Gastrocnemius medialis (tissue), 4 donors: ENCODE data around the gene TXNDC11. TPM values are rescaled to one million over a fixed set of nuclear protein-coding genes. Genes with fewer than 3 reads are reported as not detected.

Experiments used
- ATAC-seq, 2 donors: fragments of 150-250 bp; one replicate each; pipeline ENCODE4 v1.9.1; 2016
- DNase-seq, 2 donors: peaks; one replicate each; pipeline ENCODE4 v3.0.0-alpha.2; 2019
- H3K27ac ChIP-seq, 4 donors: fragments of 200-600 bp; sonication (generic); 1 replicate in 1 of 4; 2 replicates in 3 of 4; pipeline ENCODE4 v1.5.1; 2016 to 2018; ENCODE audit warnings: mild to moderate bottlenecking in 2 of 4, moderate library complexity in 1 of 4
- H3K27me3 ChIP-seq, 3 donors: fragments of 200-600 bp; sonication (generic) in 2 of 3; 1 replicate in 1 of 3; 2 replicates in 2 of 3; pipeline versions ENCODE4 v1.5.1 to v1.6.0; 2016 to 2019; ENCODE audit warnings: mild to moderate bottlenecking in 1 of 3, moderate library complexity in 1 of 3
- H3K36me3 ChIP-seq, 2 donors: fragments of 200-600 bp; sonication (generic) in 1 of 2; one replicate each; pipeline ENCODE4 v1.5.1; 2017 to 2018
- H3K4me1 ChIP-seq, 2 donors: fragments of 200-600 bp; sonication (generic) in 1 of 2; one replicate each; pipeline ENCODE4 v1.5.1; 2016 to 2017; ENCODE audit warnings: mild to moderate bottlenecking in 2 of 2
- H3K4me3 ChIP-seq, 4 donors: fragments of 200-600 bp; sonication (generic) in 3 of 4; 1 replicate in 1 of 4; 2 replicates in 3 of 4; pipeline ENCODE4 v1.5.1; 2016 to 2019; ENCODE audit warnings: mild to moderate bottlenecking in 2 of 4
- H3K9me3 ChIP-seq, 3 donors: fragments of 200-600 bp; sonication (generic) in 2 of 3; 1 replicate in 1 of 3; 2 replicates in 2 of 3; pipeline ENCODE4 v1.5.1; 2016 to 2019
- CTCF ChIP-seq, 5 experiments: fragments of 450-650 bp in 3 of 5; fragments of 200-600 bp in 2 of 5; sonication (generic) in 2 of 5; IDR thresholded peaks in 4 of 5; conservative IDR thresholded peaks in 1 of 5; 1 replicate in 4 of 5; 2 replicates in 1 of 5; pipeline ENCODE4 v1.5.1; 2016 to 2019; ENCODE audit warnings: antibody characterized with exemption in 5 of 5, mild to moderate bottlenecking in 3 of 5, moderate library complexity in 3 of 5
- POLR2A ChIP-seq, 2 donors: fragments of 450-650 bp; IDR thresholded peaks; one replicate each; pipeline ENCODE4 v1.6.1; 2017; ENCODE audit warnings: antibody characterized with exemption in 2 of 2, mild to moderate bottlenecking in 2 of 2, moderate library complexity in 2 of 2
- in situ Hi-C, 4 donors: fragments of 200-750 bp; cut with MboI; loops; one replicate each; pipeline versions ENCODE4 v1.15.0 to v1.8.0; 2017; ENCODE audit warnings: low sequenced_read_pairs in 4 of 4
- intact Hi-C: fragments of 100-400 bp; cut with DNase I; formaldehyde crosslinking; loops from one replicate; pipeline ENCODE4 v1.15.1; 2023; ENCODE audit warnings: low total_unique reads
- total RNA-seq, 4 donors: library from RNA; depleted of rRNA; stranded (reverse); fragments of >200 nt; gene quantifications; one replicate each; pipeline versions ENCODE4 v1.1.0 to v1.2.3, GENCODE V29; 2016

The TXNDC11 gene
- total RNA-seq, 4 donors from 2014 or later = 35.2 to 64.5 (median 51.2) TPM

- TF ChIP-seq CTCF (IDR thresholded peaks at IDR 0.05 in 4 of 5, conservative IDR thresholded peaks at IDR 0.05 in 1 of 5) = no peak
- TF ChIP-seq POLR2A (IDR thresholded peaks at IDR 0.05) = no peak
- DNase-seq (no peak), ATAC-seq (no peak)
- in situ Hi-C loops = loop anchor here in 1 of 4 donors (25.0 kb wide), 1 partner anchor 746 kb away; no protein-coding TSS in a partner anchor
- H3K36me3 ChIP-seq = no peaks in the 10 kb centered on the region
- peak overlapping the region; percentile 89 to 95 (median 94) for H3K27ac ChIP-seq
- no peaks in the 10 kb centered on the region for H3K27me3 ChIP-seq
- intact Hi-C loops = no loop called here
- H3K9me3 ChIP-seq = no peaks in the 10 kb centered on the region
- peaks cover 61 to 76% of the 10 kb centered on the region in 2 donors for H3K4me1 ChIP-seq
- no peak overlapping the region for H3K4me3 ChIP-seq
Measured at GRCh38 chr16:11708421-11708820, 34.2 kb downstream of the TXNDC11 start.

GRCh38 chr16:11707679-11708197, 34.9 kb downstream of the TXNDC11 start:
- DNase-seq (no peak), ATAC-seq (no peak)
- Histone ChIP-seq H3K36me3 (no peaks in the 10 kb centered on the region), H3K9me3 (no peaks in the 10 kb centered on the region), H3K4me1 (peaks cover 61 to 74% of the 10 kb centered on the region in 2 donors), H3K27me3 (no peaks in the 10 kb centered on the region), H3K27ac (peak overlapping the region; percentile 89 to 95 (median 94)), H3K4me3 (no peak overlapping the region)
- intact Hi-C loops (loop anchor here (2.0 kb wide), 1 partner anchor 35 kb away; the partner anchor contains the start of gene TXNDC11), in situ Hi-C loops (loop anchor here in 1 of 4 donors (25.0 kb wide), 1 partner anchor 745 kb away; no protein-coding TSS in a partner anchor)
- TF ChIP-seq CTCF (IDR thresholded peaks at IDR 0.05 in 4 of 5, conservative IDR thresholded peaks at IDR 0.05 in 1 of 5) = no peak
- no peak for TF ChIP-seq POLR2A (IDR thresholded peaks at IDR 0.05)

- no peaks in the 10 kb centered on the region for H3K36me3 ChIP-seq
- no peaks in the 10 kb centered on the region for H3K27me3 ChIP-seq
- TF ChIP-seq POLR2A (IDR thresholded peaks at IDR 0.05) = peak; percentile 52 to 75
- TF ChIP-seq CTCF (IDR thresholded peaks at IDR 0.05 in 4 of 5, conservative IDR thresholded peaks at IDR 0.05 in 1 of 5) = no peak
- peaks cover 61 to 64% of the 10 kb centered on the region in 2 donors for H3K4me1 ChIP-seq
- no peaks in the 10 kb centered on the region for H3K9me3 ChIP-seq
- peak overlapping the region in 1 of 4 donors; percentile 1 for H3K4me3 ChIP-seq
- peak overlapping the region; percentile 89 to 95 (median 94) for H3K27ac ChIP-seq
- DNase-seq = peak; percentile 90 to 94
- in situ Hi-C loops = loop anchor here in 1 of 4 donors (25.0 kb wide), 1 partner anchor 744 kb away; no protein-coding TSS in a partner anchor
- intact Hi-C loops = loop anchor here (1.0 to 2.0 kb wide), 3 partner anchors 31 to 66 kb away; partner anchors contain the start of gene TXNDC11
- peak; percentile 90 to 92 for ATAC-seq
Measured at GRCh38 chr16:11706180-11706742, 36.4 kb downstream of the TXNDC11 start.

- intact Hi-C loops (loop anchor here (1.0 to 2.0 kb wide), 4 partner anchors 23 to 65 kb away; partner anchors contain the start of gene TXNDC11), in situ Hi-C loops (loop anchor here in 1 of 4 donors (25.0 kb wide), 1 partner anchor 743 kb away; no protein-coding TSS in a partner anchor)
- Histone ChIP-seq H3K27ac (peak overlapping the region; percentile 89 to 95 (median 94)), H3K4me1 (peaks cover 58 to 61% of the 10 kb centered on the region in 2 donors), H3K27me3 (no peaks in the 10 kb centered on the region), H3K4me3 (peak overlapping the region in 1 of 4 donors; percentile 1), H3K36me3 (no peaks in the 10 kb centered on the region), H3K9me3 (no peaks in the 10 kb centered on the region)
- DNase-seq = no peak
- ATAC-seq = peak; percentile 57 to 69
- TF ChIP-seq POLR2A (IDR thresholded peaks at IDR 0.05) (no peak), CTCF (IDR thresholded peaks at IDR 0.05 in 4 of 5, conservative IDR thresholded peaks at IDR 0.05 in 1 of 5) (no peak)
Measured at GRCh38 chr16:11705311-11706025, 37.2 kb downstream of the TXNDC11 start.
